Mesenteric fat pad (tissue), 1 donor: ENCODE measurements around the gene TEX53. TPM values are rescaled to one million over a fixed set of nuclear protein-coding genes. Genes with fewer than 3 reads are reported as not detected.

Source experiments
- DNase-seq: peaks from one replicate; pipeline ENCODE4 v3.0.0-alpha.2; 2020; ENCODE audit warnings: low spot score
- total RNA-seq: library from RNA; stranded (reverse); fragmentation: NEBNext Ultra II Directional; extraction: Animal tissue kit (Norgen Biotek cat#: 25700); gene quantifications from one replicate; pipeline ENCODE4 v1.2.1, GENCODE V29; 2021
- donor health status: DM: yes; HTN: yes; CAD: no.

Gene TEX53
- total RNA-seq, 1 donor from 2014 or later: not detected

DNA sequence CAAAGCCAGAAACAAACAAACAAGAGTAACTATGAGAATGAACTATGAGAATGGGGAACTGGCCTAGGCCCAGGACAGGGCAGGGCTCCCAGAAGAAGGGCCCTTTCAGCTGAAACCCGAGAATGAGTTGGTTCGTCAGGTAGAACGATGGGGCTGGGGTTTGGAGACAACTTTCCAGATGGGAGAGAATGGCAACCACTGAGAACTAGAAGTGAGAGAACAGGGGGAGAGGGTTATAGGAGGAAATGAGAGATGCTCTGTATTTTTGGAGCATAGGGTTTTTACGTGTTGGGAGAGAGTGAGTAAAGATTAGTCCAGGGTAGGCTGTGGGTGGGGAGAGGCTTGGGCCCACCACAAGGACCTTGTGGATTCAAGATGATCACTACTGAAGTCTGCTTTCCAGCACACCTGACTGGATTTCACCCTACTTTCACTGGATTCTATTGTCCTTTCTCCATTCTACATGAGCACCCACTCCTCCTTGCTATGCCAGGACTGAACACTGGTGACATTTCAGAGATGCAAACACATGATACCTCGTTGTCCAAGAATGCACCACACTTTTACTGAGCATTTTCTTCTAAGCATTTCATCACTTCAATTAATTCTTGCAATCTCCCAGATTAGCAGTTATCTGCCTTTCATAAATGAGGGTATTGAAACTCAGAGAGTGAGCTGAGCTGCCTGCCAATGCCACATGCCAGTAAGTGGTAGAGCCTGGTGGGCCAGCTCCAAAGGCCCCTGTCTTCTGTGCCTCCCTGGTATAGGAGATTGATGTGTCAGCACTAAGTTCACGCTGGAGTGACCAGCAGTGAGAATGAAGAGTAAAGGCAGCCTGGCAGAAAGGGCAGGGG is 49.7 kb downstream of the TEX53 start:
- DNase-seq: no peak

DNA sequence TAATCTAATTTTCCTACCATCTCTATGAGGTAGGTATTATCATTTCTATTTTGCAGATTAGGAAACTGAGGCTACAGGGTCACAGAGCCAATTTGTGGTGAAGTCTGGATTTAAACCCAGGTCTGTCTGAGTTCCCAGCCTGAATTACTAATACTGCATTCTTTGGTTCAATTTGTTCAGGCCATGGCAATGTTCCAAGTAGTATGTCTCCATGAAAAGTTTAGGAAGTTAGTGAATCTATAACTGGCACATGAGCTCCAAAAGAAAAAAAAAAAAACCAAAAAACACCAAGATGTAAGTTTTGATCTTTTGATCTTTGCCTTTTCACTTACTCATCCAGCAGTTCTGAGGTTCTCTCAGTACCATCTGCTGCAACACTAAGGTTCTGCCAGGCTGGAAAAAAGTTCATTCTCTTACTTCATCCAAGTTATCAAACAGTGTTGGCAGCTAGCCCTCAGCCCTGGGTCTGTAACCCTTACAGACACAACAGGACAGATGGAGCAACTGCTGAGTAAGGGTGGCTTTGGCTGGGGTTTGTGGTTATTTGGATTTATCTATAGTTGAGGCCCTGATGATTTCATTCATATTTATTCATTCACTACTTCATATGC is 50.9 kb downstream of the TEX53 start:
- DNase-seq: peak; percentile 81

Other genes with a start within 250 kb of the TEX53 start
- 5.5 TPM for gene WHRN, start 152.3 kb downstream of the TEX53 start, total RNA-seq
- 70.4 TPM for gene ATP6V1G1, start 70.0 kb downstream of the TEX53 start, total RNA-seq
- 32.7 TPM for gene TMEM268, start 46.5 kb downstream of the TEX53 start, total RNA-seq
- not detected for gene TEX48, start 24.4 kb upstream of the TEX53 start, total RNA-seq
- gene TNFSF15, start 148.2 kb upstream of the TEX53 start, total RNA-seq: 0.29 TPM